H1 (cell line): ENCODE data around the gene TNN. TPM values are rescaled to one million over a fixed set of nuclear protein-coding genes. Genes with fewer than 3 reads are reported as not detected.

Experiments
- CBX5 ChIP-seq: fragments of 300-800, 300-1000 bp; sonication (generic); IDR thresholded peaks from 2 replicates; pipeline ENCODE4 v1.7.1; 2016; ENCODE audit warnings: antibody characterized with exemption, low read length, low read depth
- RFX5 ChIP-seq: IDR thresholded peaks from 2 replicates; pipeline ENCODE4 v1.6.1; 2011; ENCODE audit warnings: low read depth, low read length, improper control_type of control experiment, borderline replicate concordance
- SP2 ChIP-seq: IDR thresholded peaks from 2 replicates; pipeline ENCODE4 v1.6.1; 2012; ENCODE audit warnings: mild to moderate bottlenecking, low read length, inconsistent platforms
- polyA plus RNA-seq, 7 experiments: library from polyadenylated mRNA; depleted of rRNA in 3 of 7; stranded (reverse) in 5 of 7; unstranded in 2 of 7; fragments of >200 nt in 5 of 7; fragments of 200-250 nt in 2 of 7; gene quantifications; 1 replicate in 5 of 7; 2 replicates in 1 of 7; 4 replicates in 1 of 7; pipeline versions ENCODE4 v1.2.1 to v1.2.3, GENCODE V29; 2011 to 2013; ENCODE audit warnings: missing spikeins in 2 of 7, mixed read lengths in 2 of 7
- total RNA-seq: library from RNA; stranded (reverse); fragmentation: NEBNext Ultra II Directional; extraction: Animal tissue kit (Norgen Biotek cat#: 25700); gene quantifications from 2 replicates; pipeline ENCODE4 v1.2.1, GENCODE V29; 2021

Gene TNN
- total and polyA plus RNA-seq, 2 of the 8 experiments (the other 6 are each of a cell fraction or from before 2014, with no cell fraction given): 0.21 to 0.30 TPM

DNA sequence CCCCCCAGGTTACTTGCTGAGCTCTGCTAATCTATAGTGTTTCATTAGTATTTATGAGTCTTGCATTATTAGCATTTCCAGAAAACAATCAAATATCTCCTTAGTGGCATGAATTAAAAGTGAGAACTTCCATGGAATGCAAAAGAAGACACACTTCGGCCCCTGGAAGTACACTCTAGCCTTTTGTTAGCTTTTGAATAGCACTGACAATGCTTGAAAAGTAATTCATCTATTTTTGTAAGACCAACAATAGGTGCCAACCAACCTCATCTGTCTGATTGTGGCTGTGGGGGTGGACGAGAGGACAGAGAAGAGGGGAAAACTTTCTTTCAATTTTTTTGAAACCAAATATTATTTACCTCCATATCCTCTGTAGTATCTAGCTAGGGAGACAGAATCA is 97.1 kb downstream of the TNN start (continued):
- TF ChIP-seq CBX5: no peak
- no peak for TF ChIP-seq SP2
- no peak for TF ChIP-seq RFX5
- TF ChIP-seq, all 59 proteins: peak for 0
